AG09319 (cell line): ENCODE results near the gene TEDC1.

Source experiments
- DNase-seq: peaks from one replicate; pipeline ENCODE4 v3.0.0-alpha.2; 2010; ENCODE audit warnings: low read depth; ENCODE audit errors: extremely low read depth
- TF ChIP-seq, protein P1 (sequence below): IDR thresholded peaks from 2 replicates; pipeline ENCODE4 v1.5.1; 2011; ENCODE audit warnings: low read depth, mild to moderate bottlenecking, inconsistent platforms, low read length, moderate library complexity

The TEDC1 gene

DNA sequence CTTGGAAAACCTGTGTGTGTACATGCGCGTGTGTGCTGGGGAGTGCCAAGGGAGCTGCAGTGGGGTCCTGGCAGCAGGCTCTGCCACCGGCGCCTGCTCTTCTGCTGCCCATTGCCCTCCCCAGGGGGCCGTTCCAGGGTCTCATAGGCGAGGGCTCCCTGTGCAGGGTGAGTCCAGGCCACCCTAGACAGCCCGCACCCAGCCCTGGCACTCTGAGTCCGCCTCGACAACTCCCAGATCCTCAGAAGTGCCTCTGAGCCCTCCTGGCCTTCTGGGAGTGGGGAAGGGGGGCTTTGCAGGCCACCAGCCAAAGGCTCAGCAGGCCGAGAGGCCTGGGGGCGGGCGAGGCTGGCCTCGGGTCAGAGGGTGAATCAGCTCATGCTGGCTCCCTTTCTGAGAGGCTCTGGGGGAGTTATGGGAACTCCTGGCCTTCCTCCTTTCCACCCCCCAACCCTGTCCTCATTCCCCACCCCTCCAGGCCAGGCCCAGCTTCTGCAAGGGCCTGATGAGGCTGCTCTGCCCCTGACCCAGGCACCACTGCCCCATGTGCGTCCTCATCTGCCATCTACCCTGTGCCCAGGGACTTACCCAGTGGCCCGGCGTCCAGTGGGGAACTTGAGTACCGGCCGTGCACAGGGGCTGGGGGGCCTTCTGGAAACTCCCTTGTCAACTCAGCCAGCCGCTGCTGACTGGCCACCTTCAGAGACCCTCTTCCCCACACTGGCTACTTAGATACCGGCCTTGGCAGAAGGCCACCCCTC, 2.1 kb upstream of the TEDC1 start:
- DNase-seq, result no peak
- TF ChIP-seq, protein P1, sequence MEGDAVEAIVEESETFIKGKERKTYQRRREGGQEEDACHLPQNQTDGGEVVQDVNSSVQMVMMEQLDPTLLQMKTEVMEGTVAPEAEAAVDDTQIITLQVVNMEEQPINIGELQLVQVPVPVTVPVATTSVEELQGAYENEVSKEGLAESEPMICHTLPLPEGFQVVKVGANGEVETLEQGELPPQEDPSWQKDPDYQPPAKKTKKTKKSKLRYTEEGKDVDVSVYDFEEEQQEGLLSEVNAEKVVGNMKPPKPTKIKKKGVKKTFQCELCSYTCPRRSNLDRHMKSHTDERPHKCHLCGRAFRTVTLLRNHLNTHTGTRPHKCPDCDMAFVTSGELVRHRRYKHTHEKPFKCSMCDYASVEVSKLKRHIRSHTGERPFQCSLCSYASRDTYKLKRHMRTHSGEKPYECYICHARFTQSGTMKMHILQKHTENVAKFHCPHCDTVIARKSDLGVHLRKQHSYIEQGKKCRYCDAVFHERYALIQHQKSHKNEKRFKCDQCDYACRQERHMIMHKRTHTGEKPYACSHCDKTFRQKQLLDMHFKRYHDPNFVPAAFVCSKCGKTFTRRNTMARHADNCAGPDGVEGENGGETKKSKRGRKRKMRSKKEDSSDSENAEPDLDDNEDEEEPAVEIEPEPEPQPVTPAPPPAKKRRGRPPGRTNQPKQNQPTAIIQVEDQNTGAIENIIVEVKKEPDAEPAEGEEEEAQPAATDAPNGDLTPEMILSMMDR, result no peak

DNA sequence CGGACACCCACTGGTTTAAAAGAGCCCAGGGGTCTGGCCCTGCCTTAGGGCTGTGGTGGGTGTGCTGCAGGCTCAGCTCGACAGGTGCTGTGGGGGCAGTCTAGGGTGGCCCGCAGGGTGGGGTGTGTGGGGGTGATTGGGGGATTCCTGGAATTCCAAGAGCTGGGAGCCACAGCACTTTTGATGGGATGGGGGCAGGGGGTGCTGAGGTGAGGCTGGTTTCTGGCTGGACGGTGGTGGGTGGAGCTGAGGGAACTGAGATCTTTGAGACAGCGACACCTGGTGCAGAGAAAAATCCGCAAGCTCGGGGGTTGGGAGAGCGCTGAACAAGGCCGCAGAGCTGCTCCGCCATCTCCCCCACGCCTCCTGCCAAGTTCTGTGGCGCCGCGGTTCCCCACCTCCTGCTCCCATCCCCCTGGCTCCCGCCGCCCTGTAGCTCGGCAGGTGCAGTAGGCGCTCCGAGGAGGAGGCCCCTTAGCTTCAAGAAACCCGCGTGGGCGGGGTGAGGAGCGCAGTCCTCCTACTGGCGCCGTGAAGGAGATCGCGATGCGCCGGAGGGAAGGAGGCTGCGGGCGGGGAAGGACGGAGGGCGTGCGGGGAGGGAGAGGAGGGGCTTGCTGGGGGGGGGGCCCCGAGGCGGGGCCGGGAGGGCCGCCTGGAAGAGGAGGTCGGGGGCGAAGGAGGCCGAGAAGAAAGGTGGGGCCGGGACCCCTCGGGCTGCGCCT, 1.3 kb upstream of the TEDC1 start:
- TF ChIP-seq, protein P1, result peak; percentile 64

DNA sequence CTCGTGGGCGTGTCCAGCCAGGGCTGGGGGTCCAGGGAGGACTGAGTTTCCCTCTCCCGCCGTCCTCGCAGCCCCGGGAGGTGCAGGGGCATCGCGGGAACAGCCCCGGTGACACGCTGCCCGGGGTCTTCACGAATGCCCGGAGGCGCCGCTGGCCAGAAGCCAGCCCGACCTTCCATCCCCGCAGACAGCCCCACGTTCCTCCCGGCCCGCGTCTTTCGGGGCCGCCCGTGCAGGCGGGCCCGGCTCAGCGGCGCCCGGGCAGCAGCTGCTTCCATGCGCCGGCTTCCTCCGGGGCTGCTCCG, 827 bp upstream of the TEDC1 start:
- TF ChIP-seq, protein P1, result no peak
- DNase-seq, result no peak

More for the DNA sequence above, 1.3 kb upstream of the TEDC1 start:
- peak; percentile 48 for DNase-seq

DNA sequence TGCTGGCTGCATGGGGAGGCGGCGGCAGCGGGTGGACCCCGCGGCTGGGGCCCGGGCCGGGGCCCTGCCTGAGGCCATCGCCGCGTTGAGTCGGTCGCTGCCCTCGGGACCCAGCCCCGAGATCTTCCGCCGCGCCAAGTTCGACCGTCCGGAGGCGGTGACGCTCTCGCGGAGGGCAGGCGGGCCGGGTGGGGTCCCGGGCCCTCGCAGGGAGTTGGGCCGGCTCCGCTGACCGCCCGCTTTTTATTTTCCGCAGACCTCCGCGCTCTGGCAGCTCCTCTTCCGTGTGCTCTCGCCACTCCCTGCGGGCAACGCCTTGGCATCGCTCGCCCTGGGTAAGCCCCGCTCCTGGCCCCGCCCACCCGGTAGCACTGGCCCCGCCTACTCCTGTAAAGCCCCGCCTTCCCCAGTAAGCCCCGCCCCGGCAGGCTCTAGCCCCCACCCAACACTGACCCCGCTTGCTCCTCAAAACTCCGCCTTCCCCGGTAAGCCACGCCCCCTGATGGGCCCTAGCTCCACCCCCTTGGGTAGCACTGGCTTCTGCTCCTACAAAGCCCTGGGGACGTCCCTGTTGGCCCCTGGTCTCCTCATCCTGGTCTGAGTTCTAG, 424 bp downstream of the TEDC1 start:
- TF ChIP-seq, protein P1, result no peak
- DNase-seq, result no peak

DNA sequence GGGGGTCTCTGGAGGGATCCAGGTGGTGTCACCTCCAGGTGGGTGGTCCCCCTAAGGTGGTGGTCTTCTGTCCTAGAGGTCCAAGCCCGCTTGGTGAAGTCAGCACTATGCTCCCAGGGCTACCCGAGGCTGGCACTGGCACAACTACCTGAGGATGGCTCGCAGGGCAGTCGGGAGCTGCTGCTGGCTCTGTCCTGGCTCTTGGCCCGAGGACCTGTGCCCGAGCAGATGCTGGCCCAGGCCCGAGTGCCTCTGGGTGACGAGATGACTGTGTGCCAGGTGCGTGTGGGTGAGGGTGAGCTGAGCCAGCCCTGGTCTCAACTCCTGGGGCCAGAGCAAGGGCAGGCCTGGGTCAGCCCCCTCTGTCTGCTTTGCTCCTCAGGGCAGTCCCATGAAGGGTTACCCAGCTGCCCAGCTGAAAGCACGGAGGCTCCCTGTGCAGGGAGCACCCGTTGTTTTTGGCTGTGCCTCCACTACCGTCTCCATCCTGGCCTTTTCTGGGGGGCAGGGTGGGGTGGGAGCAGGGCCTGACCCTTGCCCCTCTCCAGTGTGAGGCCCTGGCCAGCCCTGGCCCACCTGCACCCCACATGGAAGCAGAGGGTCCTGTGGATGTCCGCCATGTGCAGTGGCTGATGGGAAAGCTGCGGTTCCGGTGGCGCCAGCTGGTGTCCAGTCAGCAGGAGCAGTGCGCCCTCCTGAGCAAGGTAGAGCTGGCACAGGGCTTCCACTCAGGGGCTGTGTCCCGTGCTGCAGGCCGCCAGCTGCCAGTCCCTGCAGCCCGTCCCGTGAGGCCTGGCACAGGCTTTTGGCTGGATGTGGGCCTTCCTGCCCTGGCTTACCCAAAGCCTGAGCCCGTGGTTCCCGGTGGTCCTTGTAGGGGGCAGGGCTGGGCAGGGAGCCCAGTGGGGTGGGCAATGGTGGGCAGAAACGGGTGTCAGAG, 1.3 kb downstream of the TEDC1 start:
- no peak for DNase-seq
- TF ChIP-seq, protein P1, result no peak

DNA sequence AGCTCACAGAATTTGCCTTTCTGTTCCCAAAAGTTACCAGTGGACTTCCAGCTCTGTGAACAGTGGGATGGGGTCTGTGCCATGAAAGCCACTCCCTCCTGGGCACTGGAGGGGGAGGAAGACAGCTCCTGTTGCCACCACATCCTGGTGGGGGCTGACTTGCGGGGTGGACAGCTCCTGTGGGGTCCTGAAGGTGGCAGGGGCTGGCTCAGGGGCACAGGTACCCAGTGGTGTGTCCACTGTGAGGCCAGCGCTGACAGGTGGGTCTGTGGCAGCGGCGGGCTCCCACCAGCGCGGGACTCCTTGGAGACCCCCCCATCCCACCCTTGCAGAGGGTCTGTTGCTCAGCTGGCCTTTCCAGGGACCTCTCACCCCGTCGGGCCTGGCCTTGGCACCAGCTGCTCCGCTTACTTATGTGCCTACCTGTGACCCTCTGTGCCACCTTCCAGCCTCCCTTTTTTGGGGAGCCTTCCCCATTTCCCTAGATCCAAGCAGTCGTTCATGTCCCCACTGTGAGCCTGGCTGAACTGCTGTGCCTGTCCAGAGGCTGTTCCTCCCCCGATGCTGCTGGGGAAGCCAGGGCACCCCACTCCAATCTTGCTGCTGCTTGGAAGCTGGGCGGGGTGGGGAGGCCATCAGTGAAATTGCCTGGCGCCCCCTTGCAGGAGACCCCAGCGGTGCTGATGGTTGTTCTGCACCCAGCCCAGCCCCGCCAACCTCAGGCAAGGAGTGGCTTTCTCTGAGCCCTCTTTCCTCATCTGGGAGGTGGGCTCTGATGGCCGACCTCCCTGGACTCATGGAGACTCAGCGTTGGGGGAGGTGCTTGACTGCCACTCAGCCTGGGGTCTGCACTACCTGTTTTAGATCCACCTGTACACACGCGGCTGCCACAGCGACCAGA, 2.2 kb downstream of the TEDC1 start:
- TF ChIP-seq, protein P1, result no peak
- DNase-seq, result no peak
